ENCODE results near the gene TMC5. TPM values are rescaled to one million over a fixed set of nuclear protein-coding genes. Genes with fewer than 3 reads are reported as not detected.

Gene TMC5
- total and polyA plus RNA-seq, 2 of the 13 experiments (the other 11 are each of a cell fraction or from before 2014, with no cell fraction given), result 0.09 to 0.41 TPM

DNA sequence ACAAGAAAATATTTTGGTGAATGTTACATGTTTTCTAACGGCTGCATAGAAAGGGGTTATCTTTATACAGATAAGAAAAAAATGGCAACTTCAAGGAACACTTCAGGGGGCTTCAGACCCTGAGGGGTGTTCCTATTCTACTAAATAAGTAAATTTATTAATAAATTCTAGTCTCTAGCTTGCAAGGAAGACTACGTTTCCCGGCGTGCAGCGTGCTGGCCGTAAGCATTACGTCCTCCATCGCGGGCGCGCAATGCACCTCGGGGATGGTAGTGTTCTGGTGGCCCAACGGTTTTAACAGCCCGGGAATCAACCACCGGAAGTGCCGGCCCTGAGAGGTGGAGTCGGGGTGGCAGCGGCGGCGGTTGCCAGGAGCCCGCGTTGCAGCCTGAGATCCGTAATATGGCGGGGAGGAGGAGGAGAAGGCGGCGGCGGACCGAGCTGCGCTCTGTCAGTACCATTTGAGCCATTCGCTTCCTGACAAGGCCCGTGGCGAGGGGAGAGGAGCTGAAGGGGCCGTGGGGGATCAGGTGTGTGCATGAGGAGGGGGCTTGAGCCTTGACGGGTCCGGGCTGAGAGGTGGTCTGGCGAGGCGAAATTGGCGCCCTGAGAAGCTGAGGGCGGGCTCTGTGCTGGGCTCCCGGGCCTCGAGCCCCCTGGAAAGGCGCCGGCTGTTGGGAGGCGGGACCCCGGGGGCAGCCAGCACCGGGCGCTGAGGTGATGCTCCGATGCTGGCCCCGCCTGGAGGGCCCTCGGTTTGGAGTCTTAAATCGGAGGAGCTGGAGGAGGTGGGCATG is 106.1 kb downstream of the TMC5 start, which contains the start of gene CCP110 (continued):
- TF ChIP-seq, protein P1, sequence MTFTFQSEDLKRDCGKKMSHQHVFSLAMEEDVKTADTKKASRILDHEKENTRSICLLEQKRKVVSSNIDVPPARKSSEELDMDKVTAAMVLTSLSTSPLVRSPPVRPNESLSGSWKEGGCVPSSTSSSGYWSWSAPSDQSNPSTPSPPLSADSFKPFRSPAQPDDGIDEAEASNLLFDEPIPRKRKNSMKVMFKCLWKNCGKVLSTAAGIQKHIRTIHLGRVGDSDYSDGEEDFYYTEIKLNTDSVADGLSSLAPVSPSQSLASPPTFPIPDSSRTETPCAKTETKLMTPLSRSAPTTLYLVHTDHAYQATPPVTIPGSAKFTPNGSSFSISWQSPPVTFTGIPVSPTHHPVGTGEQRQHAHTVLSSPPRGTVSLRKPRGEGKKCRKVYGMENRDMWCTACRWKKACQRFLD (CRISPR knock-in tag; IDR thresholded peaks at IDR 0.05; ENCODE audit: borderline replicate concordance), result peak; percentile 75
- TF ChIP-seq ZNF432 (CRISPR knock-in tag; IDR thresholded peaks at IDR 0.05; ENCODE audit: borderline replicate concordance) (no peak), ZNF556 (CRISPR knock-in tag; IDR thresholded peaks at IDR 0.05; ENCODE audit: borderline replicate concordance) (peak; percentile 90; the same call in 1 of the 2 replicates), ATF1 (CRISPR knock-in tag; IDR thresholded peaks at IDR 0.05) (peak; percentile 98), ZNF333 (CRISPR knock-in tag; IDR thresholded peaks at IDR 0.05; ENCODE audit: borderline replicate concordance) (no peak; the same call in 1 of the 2 replicates), CREB1 (IDR thresholded peaks at IDR 0.05) (peak; percentile 92), CREB1 (CRISPR knock-in tag; IDR thresholded peaks at IDR 0.05) (peak; percentile 99), ZNF451 (CRISPR knock-in tag; IDR thresholded peaks at IDR 0.05) (no peak), KDM6A (CRISPR knock-in tag; IDR thresholded peaks at IDR 0.05; ENCODE audit: low read depth) (no peak), SSRP1 (CRISPR knock-in tag; IDR thresholded peaks at IDR 0.05) (no peak), HNRNPH1 (optimal IDR thresholded peaks at IDR 0.05; ENCODE audit: low read depth, low read length) (peak; percentile 72), CAMTA2 (CRISPR knock-in tag; IDR thresholded peaks at IDR 0.05; ENCODE audit: borderline replicate concordance) (peak; percentile 73; the same call in 1 of the 2 replicates), CBX5 (CRISPR knock-in tag; IDR thresholded peaks at IDR 0.05; ENCODE audit: borderline replicate concordance) (peak; percentile 40; the same call in 1 of the 2 replicates), PAWR (CRISPR knock-in tag; IDR thresholded peaks at IDR 0.05; ENCODE audit: borderline replicate concordance) (0 out of 2 replicates have a peak, but pooled peaks have one; percentile 75), ZNF724P (CRISPR knock-in tag; IDR thresholded peaks at IDR 0.05; ENCODE audit: borderline replicate concordance) (peak; percentile 49; the same call in 1 of the 2 replicates), ADNP (CRISPR knock-in tag; IDR thresholded peaks at IDR 0.05) (no peak), ZNF75D (CRISPR knock-in tag; IDR thresholded peaks at IDR 0.05; ENCODE audit: borderline replicate concordance) (no peak)
- TF ChIP-seq, protein P2, sequence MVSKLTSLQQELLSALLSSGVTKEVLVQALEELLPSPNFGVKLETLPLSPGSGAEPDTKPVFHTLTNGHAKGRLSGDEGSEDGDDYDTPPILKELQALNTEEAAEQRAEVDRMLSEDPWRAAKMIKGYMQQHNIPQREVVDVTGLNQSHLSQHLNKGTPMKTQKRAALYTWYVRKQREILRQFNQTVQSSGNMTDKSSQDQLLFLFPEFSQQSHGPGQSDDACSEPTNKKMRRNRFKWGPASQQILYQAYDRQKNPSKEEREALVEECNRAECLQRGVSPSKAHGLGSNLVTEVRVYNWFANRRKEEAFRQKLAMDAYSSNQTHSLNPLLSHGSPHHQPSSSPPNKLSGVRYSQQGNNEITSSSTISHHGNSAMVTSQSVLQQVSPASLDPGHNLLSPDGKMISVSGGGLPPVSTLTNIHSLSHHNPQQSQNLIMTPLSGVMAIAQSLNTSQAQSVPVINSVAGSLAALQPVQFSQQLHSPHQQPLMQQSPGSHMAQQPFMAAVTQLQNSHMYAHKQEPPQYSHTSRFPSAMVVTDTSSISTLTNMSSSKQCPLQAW (CRISPR knock-in tag; IDR thresholded peaks at IDR 0.05), result peak; percentile 60; the same call in 1 of the 2 replicates
- TF ChIP-seq, protein P3, sequence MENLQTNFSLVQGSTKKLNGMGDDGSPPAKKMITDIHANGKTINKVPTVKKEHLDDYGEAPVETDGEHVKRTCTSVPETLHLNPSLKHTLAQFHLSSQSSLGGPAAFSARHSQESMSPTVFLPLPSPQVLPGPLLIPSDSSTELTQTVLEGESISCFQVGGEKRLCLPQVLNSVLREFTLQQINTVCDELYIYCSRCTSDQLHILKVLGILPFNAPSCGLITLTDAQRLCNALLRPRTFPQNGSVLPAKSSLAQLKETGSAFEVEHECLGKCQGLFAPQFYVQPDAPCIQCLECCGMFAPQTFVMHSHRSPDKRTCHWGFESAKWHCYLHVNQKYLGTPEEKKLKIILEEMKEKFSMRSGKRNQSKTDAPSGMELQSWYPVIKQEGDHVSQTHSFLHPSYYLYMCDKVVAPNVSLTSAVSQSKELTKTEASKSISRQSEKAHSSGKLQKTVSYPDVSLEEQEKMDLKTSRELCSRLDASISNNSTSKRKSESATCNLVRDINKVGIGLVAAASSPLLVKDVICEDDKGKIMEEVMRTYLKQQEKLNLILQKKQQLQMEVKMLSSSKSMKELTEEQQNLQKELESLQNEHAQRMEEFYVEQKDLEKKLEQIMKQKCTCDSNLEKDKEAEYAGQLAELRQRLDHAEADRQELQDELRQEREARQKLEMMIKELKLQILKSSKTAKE (CRISPR knock-in tag; IDR thresholded peaks at IDR 0.05; ENCODE audit: borderline replicate concordance), result no peak
- TF ChIP-seq, protein P4, sequence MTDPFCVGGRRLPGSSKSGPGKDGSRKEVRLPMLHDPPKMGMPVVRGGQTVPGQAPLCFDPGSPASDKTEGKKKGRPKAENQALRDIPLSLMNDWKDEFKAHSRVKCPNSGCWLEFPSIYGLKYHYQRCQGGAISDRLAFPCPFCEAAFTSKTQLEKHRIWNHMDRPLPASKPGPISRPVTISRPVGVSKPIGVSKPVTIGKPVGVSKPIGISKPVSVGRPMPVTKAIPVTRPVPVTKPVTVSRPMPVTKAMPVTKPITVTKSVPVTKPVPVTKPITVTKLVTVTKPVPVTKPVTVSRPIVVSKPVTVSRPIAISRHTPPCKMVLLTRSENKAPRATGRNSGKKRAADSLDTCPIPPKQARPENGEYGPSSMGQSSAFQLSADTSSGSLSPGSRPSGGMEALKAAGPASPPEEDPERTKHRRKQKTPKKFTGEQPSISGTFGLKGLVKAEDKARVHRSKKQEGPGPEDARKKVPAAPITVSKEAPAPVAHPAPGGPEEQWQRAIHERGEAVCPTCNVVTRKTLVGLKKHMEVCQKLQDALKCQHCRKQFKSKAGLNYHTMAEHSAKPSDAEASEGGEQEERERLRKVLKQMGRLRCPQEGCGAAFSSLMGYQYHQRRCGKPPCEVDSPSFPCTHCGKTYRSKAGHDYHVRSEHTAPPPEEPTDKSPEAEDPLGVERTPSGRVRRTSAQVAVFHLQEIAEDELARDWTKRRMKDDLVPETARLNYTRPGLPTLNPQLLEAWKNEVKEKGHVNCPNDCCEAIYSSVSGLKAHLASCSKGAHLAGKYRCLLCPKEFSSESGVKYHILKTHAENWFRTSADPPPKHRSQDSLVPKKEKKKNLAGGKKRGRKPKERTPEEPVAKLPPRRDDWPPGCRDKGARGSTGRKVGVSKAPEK (CRISPR knock-in tag; IDR thresholded peaks at IDR 0.05; ENCODE audit: borderline replicate concordance), result no peak
